ENCODE data around the gene PPAN.

PPAN gene

GRCh38 chr19:10151521-10151920, 45.4 kb downstream of the PPAN start:
- Histone ChIP-seq H3K27me3 (ENCODE audit: insufficient read depth, low read length) (no peaks in the 10 kb centered on the region), H3K36me3 (ENCODE audit: insufficient read depth, low read depth, low read length) (peaks cover 94% of the 10 kb centered on the region), H3K4me1 (ENCODE audit: insufficient read depth, low read length) (no peaks in the 10 kb centered on the region), H3K9ac (ENCODE audit: low read depth, low read length) (no peak overlapping the region), H3K4me3 (ENCODE audit: low read length) (no peak overlapping the region), H3K9me3 (ENCODE audit: insufficient read depth, low read depth, low read length) (no peaks in the 10 kb centered on the region), H3K27ac (ENCODE audit: low read length) (no peak overlapping the region)

DNA sequence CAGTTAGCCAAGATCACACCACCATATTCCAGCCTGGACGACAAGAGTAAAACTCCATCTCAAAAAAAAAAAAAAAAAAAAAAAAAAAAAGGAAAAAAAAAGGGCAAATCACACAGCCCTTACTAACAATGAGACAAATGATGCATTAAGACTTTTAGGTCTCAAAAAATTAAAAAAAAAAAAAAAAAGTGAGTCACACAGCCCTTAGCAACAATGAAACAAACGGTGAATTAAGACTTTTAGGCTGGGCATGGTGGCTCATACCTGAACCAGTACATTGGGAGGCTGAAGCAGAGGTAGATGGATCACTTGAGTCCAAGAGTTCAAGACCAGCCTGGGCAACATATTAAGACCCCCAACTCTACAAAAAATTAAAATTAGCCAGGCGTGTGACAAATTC, 45.9 kb downstream of the PPAN start:
- Histone ChIP-seq H3K27me3 (ENCODE audit: insufficient read depth, low read length) (no peaks in the 10 kb centered on the region), H3K27ac (ENCODE audit: low read length) (no peak overlapping the region), H3K9ac (ENCODE audit: low read depth, low read length) (no peak overlapping the region), H3K9me3 (ENCODE audit: insufficient read depth, low read depth, low read length) (no peaks in the 10 kb centered on the region), H3K4me3 (ENCODE audit: low read length) (no peak overlapping the region), H3K4me1 (ENCODE audit: insufficient read depth, low read length) (no peaks in the 10 kb centered on the region), H3K36me3 (ENCODE audit: insufficient read depth, low read depth, low read length) (peaks cover 94% of the 10 kb centered on the region)

- Histone ChIP-seq H3K9ac (ENCODE audit: low read depth, low read length) (no peak overlapping the region), H3K9me3 (ENCODE audit: insufficient read depth, low read depth, low read length) (no peaks in the 10 kb centered on the region), H3K4me1 (ENCODE audit: insufficient read depth, low read length) (no peaks in the 10 kb centered on the region), H3K36me3 (ENCODE audit: insufficient read depth, low read depth, low read length) (peaks cover 98% of the 10 kb centered on the region), H3K27me3 (ENCODE audit: insufficient read depth, low read length) (no peaks in the 10 kb centered on the region), H3K27ac (ENCODE audit: low read length) (no peak overlapping the region), H3K4me3 (ENCODE audit: low read length) (no peak overlapping the region)
Measured at GRCh38 chr19:10155839-10156238, 49.7 kb downstream of the PPAN start.

- no peak overlapping the region for H3K9ac ChIP-seq (ENCODE audit: low read depth, low read length)
- no peak overlapping the region for H3K27ac ChIP-seq (ENCODE audit: low read length)
- H3K4me3 ChIP-seq (ENCODE audit: low read length), result no peak overlapping the region
- no peaks in the 10 kb centered on the region for H3K9me3 ChIP-seq (ENCODE audit: insufficient read depth, low read depth, low read length)
- H3K4me1 ChIP-seq (ENCODE audit: insufficient read depth, low read length), result no peaks in the 10 kb centered on the region
- peaks cover 97% of the 10 kb centered on the region for H3K36me3 ChIP-seq (ENCODE audit: insufficient read depth, low read depth, low read length)
- no peaks in the 10 kb centered on the region for H3K27me3 ChIP-seq (ENCODE audit: insufficient read depth, low read length)
Measured at GRCh38 chr19:10158071-10158470, 51.9 kb downstream of the PPAN start.

DNA sequence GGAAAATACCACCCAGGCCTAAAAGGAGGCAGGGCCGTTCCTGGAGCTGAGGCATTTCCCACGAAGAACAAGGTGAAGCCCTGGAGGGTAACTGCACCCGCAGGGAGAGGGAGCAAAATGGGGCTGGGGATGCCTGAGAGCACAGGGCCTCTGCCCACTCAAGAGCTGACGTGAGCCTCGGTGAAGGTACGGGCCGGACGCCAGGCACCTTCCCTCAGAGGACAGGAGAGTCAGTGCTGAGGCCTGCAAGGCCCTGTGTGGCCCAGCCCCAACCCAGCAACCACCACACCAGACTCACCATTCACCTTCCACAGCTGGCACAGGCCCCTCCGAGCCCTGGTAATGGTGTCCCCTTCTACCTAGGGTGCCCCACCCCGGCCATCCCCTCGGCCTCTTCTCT, 52.3 kb downstream of the PPAN start:
- Histone ChIP-seq H3K4me3 (ENCODE audit: low read length) (no peak overlapping the region), H3K4me1 (ENCODE audit: insufficient read depth, low read length) (no peaks in the 10 kb centered on the region), H3K9me3 (ENCODE audit: insufficient read depth, low read depth, low read length) (no peaks in the 10 kb centered on the region), H3K9ac (ENCODE audit: low read depth, low read length) (no peak overlapping the region), H3K27me3 (ENCODE audit: insufficient read depth, low read length) (no peaks in the 10 kb centered on the region), H3K27ac (ENCODE audit: low read length) (no peak overlapping the region), H3K36me3 (ENCODE audit: insufficient read depth, low read depth, low read length) (peaks cover 98% of the 10 kb centered on the region)

DNA sequence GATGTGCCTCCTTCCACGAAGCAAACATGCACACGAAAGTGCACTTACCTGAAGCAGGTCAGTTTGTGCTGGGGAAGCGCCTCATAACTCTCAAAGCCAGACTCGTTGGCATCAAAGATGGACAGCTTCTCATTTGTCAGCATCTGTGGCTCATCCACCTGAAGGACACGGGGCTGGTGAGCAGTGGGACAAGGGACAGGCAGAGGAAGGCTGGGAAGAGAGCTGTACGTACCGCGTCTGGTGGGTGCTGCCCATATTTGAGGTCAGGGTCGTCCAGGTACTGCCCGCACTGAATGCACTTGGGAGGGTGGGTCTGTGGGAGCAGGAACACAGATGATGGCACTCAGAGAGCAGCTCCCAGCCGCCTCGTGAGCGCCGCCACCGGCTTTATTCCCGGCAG, 53.4 kb downstream of the PPAN start:
- Histone ChIP-seq H3K36me3 (ENCODE audit: insufficient read depth, low read depth, low read length) (peaks cover 98% of the 10 kb centered on the region), H3K4me3 (ENCODE audit: low read length) (no peak overlapping the region), H3K9me3 (ENCODE audit: insufficient read depth, low read depth, low read length) (no peaks in the 10 kb centered on the region), H3K4me1 (ENCODE audit: insufficient read depth, low read length) (no peaks in the 10 kb centered on the region), H3K27me3 (ENCODE audit: insufficient read depth, low read length) (no peaks in the 10 kb centered on the region), H3K27ac (ENCODE audit: low read length) (no peak overlapping the region), H3K9ac (ENCODE audit: low read depth, low read length) (no peak overlapping the region)
